Sciatic nerve (tissue), 2 donors: ENCODE results near the gene LONRF3. TPM values are rescaled to one million over a fixed set of nuclear protein-coding genes. Genes with fewer than 3 reads are reported as not detected.
"Not testable (repeated sequence)": the region's sequence is repeated elsewhere in the genome, so short reads cannot be mapped to it uniquely, and the experiment has no call there.

ENCODE experiments used
- ATAC-seq: fragments of 200-7000 bp; cut with Tn5 transposase; one replicate; pipeline ENCODE4 v1.9.1; 2020; ENCODE audit warnings: mild to moderate bottlenecking, moderate library complexity
- DNase-seq: peaks from one replicate; pipeline ENCODE4 v3.0.0-alpha.2; 2020; ENCODE audit warnings: low spot score
- intact Hi-C: fragments of 100-400 bp; cut with DNase I; formaldehyde crosslinking; loops from one replicate; pipeline ENCODE4 v1.14.2; 2022
- total RNA-seq: library from RNA; stranded (reverse); fragmentation: NEBNext Ultra II Directional; extraction: Animal tissue kit (Norgen Biotek cat#: 25700); gene quantifications from one replicate; pipeline ENCODE4 v1.2.1, GENCODE V29; 2021
- donor health status: DM: no; HTN: no; CAD: no.
- donor health status: DM: no; HTN: no; CAD: no.

LONRF3 gene
- total RNA-seq, 1 donor from 2014 or later, result 5.9 TPM

DNA sequence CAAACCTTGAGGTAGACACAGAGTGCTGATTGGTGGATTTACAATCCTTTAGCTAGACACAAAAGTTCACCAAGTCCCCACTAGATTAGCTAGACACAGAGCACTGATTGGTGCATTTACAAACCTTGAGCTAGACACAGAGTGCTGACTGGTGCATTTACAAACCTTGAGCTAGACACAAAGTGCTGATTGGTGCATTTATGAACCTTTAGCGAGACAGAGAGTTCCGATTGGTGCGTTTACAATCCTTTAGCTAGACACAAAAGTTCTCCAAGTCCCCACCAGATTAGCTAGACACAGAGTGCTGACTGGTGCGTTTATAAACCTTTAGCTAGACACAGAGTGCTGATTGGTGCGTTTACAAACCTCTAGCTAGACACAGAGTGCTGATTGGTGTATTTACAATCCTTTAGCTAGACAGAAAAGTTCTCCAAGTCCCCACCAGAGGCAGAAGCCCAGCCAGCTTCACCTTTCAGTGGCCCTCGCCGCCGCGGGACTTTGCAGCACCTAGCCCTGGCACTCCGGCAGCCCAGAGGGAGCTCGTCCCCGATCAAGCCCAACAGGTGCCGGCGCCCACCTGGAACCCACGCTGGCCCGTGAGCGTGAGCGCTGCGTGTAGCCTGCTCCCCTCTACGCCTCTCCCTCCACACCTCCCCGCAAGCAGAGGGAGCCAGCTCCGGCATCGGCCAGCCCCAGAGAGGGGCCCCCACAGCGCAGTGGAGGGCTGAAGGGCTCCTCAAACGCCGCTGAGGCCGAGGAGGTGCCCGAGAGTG, 53.7 kb downstream of the LONRF3 start:
- intact Hi-C loops, ATAC-seq, DNase-seq: not testable (repeated sequence)

DNA sequence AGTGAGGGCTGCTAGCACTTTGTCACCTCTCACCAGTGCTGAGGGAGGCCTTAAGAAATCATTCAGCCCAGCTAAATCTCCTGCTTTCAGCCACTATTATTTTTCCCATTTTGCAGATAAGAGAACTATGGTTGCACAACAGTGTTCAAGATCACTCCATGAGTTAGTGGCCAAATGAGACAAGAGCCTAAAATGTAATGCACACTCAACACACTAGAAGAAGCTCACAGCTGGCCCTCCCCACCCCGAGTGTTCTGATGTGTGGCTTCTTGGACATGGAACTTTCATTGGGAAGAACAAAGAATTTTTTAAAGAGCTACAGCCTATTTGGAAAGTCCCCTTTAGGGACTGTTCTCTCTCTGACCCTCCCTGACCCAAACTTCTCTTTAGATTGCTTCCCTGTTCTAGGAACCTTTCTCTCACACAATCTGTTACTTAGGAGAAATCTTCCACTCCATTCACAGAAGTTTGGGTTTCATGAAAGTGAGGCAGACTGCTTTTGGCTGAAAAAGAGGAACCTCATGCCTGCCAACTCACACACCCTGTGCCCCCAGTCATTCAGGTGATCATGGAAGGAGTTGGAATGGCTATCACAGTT, 54.4 kb downstream of the LONRF3 start:
- ATAC-seq (no peak), DNase-seq (no peak)
- intact Hi-C loops, result no loop called here

DNA sequence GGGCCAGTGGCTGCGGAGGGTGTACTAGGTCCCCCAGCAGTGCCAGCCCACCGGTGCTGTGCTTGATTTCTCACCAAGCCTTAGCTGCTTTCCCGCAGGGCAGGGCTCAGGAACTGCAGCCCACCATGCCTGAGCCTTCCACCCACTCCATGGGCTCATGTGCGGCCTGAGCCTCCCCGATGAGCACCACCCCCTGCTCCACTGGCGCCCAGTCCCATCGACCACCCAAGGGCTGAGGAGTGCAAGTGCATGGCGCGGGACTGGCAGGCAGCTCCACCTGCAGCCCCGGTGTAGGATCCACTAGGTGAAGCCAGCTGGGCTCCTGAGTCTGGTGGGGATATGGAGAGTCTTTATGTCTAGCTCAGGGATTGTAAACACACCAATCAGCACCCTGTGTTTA, 55.2 kb downstream of the LONRF3 start:
- intact Hi-C loops, ATAC-seq, DNase-seq: not testable (repeated sequence)

DNA sequence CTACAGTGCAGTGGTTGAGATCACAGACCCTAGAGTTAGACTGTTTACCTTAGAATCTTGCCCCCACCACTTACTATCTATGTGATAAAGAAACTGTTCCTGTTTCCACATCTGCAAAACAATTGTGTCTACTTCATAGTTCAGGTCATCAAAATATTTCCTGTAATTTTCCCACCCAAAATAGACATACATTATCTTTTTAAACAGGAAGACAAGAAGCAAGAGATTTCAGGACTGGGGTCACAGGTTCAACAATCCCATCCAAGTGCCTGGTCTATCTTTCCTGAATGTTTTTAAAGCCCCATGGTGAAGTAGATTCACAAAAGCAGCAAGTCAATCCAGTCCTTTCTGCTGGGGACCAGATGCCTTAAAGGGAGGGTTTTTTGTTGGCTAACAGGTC, 56.6 kb downstream of the LONRF3 start:
- intact Hi-C loops, result no loop called here

DNA sequence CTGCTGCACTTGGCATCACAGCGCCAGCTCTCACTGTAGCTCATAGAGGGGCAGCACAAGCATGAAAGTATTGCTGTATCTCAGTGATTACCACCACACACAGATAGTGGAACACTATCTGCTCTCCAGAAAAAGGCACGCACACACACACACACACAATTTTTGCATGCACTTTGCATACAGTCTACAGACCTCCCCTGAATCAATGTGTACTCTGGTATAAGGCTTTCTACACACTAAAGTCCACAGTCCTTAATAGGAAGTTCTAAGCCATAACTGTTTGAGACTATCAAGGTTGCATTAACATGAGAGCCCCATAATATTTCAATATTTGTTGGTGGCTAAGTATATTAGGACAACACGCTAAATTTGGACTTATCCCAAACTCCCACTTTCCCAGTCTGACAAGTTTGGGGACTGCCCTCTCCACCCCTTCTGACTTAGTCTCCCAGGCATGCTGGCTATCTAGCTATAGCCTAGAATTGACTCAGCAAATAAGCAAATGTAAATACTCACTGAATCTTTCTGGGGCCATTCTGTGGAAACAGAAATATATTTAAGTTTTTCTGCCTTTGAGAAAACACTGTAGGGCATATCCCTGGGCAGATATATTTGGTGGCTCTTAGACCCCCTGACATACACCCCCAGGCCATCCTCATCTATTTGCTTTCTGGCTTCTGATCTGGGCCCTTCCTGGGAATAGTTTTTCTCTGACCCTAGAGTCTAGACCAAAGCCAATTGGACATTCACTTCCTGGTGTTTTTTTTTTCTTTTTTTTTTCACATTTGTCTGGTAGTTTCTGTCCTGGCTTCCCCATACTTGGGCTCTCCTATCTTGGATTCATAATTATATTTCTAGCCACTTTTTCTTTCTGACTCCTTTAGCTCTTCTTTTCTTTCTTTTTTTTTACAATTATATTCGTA, 62.0 kb downstream of the LONRF3 start:
- ATAC-seq, result no peak
- intact Hi-C loops, result no loop called here

More for the DNA sequence above, 56.6 kb downstream of the LONRF3 start:
- no peak for DNase-seq
- ATAC-seq, result no peak

DNA sequence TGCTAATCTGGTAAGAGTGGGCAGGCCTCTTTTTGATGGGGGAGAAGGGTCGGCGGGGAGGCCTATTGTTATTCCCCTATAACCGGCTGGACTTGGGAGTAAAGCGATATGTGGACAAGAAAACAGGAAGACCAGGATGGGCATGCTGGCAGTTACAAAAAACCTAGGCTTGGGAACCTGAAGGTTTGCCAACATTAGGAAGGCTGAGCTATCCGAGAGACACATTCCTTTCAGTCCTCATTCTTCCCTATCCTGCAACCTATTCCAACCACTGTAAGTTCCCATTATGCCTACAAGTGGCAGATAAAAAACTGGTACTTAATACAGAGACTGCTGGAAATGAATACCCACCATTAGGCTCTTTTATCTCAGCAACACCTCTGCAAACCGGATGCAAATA, 66.0 kb downstream of the LONRF3 start:
- intact Hi-C loops, result no loop called here
- no peak for ATAC-seq
- no peak for DNase-seq

More for the DNA sequence above, 62.0 kb downstream of the LONRF3 start:
- no peak for DNase-seq

DNA sequence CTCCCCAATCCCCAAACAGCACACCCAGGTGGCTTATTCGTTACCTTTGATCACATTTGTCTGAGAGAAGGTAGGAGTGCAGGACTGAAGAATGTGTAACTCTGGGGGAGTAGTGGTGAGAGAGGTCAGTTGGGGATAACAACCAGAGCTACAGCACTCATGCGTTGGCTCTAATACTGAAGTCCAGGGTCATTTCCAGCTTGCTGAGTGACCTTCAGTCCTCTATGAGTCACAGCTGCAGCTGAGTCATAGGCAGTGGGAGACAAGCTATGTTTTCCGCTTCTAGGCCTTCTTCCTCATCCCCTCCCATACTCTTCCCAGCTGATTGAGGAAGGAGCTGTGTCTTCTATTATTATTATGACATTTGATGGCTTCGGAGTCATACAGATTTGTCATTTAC, 66.8 kb downstream of the LONRF3 start:
- ATAC-seq (peak; percentile 95), DNase-seq (peak; percentile 60)
- intact Hi-C loops, result no loop called here

DNA sequence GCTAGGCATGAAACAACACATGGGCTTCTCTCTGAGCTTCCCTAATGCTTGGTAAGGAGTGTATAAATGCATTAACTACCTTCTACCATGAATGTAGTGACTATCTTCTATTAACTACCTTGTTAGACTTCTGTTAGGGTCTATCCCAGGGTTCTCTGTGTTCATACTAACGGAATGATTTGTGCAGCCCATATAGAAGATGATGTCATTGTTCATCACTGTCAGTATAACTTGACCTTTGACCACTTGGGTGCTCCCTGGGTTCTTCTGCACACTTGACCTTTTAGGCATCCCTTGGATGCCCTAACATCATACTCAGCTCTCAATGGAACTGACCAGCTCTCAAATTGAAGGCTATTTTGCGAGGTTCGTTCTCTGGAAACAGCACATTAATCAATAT, 67.6 kb downstream of the LONRF3 start:
- ATAC-seq (no peak), DNase-seq (no peak)
- intact Hi-C loops, result no loop called here

DNA sequence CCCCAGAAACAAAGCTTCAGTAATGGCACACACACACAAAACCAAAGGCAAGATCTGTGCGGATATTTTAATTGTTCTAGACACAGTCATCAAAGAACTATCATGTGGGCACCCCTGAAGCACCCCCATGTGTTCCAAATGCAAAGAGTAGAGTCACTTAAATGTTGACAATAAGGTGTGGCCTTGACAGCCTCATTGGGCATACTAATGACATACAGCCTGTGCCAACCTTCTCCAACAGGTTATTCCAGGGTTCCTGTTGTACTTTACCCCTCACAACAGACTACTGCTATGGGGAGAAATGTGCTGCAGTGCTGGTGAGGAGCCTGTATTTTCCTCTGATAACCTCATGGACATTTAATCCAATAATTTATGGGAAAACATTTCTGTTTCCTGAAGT, 68.6 kb downstream of the LONRF3 start:
- intact Hi-C loops, result no loop called here
- ATAC-seq, result no peak
- DNase-seq, result no peak

DNA sequence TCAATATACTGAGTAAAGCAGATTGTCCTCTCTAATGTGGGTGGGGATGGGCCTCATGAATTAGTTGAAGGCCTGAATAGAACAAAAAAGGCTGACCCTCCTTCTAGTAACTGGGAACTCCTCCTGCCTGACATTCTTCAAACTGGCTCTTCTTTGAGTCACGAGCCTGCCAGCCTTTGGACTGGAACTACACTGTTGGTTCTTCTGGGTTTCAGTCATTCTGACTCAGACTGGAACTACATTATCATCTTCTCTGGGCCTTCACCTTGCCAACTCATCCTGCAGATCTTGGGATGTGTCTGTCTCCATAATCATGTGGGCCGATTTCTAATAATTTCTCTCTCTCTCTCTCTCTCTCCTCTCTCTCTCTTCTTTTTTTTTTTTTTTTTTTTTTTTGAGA, 71.5 kb downstream of the LONRF3 start:
- intact Hi-C loops, result no loop called here
- ATAC-seq, result no peak
- DNase-seq, result no peak

DNA sequence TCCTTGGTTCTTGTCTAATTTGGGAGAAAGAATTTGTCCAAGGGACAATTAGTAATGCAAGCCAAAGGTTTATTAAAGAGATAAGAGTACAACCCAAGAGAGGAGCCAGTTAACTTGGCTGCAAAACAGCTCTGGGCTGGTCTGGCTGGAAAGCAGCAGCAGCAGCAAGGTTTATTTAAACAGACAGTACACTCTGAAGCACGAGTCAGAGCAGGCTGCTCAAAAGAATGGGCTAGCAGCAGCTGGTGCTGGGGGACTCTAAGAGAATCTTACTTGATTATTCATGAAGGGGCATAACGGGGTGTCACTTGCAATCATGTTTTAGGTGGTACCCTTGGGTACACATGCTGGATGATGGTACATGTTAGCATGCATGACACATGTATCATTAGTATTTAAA, 81.3 kb downstream of the LONRF3 start:
- DNase-seq, result no peak
- intact Hi-C loops, result no loop called here
- no peak for ATAC-seq

DNA sequence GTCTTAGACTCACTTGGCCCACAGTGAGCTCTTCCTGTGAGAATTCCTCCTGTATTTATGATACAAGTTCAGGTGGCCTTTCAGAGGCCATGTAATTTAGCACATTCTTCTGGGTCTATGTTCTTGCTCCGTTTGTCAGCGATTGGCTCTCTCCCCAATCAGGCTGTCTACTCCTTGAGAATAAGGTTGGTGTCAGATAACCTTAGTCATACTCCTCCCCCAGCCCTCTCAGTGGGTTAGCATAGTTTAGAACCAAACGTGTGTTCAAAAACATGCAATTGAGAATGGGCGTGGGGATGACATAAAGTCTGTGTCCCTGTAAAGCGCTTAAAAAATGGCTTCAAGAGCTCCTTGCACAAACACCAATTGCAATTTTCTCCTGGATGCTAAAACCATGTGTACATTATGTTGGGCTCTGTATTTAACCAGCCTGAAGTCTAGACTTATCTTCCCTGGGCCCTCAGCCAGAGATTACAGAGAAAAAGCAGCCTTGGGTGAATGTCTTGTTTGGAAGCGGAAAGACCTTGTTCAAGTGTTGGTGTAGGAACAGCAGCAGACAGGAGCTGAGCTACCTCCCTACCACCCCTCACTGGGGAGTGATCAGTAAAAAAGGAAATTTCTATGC, 88.4 kb downstream of the LONRF3 start:
- ATAC-seq (no peak), DNase-seq (no peak)
- intact Hi-C loops, result no loop called here

DNA sequence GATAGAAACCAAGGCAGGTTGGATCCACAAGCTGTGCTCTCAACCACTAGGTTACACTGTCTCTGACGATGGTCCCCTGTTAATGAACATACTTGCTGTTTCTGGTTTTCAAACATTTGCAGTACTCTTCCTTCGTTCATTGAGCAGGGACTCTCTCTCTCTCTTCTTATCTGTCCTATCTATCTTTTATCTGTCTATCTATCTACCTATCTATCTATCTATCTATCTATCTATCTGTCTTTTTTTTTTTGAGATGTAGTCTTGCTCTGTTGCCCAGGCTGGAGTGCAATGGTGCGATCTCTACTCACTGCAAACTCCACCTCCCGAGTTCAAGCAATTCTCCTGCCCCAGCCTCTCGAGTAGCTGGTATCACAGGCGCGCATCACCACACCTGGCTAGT, 89.0 kb downstream of the LONRF3 start:
- intact Hi-C loops, result no loop called here
- no peak for ATAC-seq
- no peak for DNase-seq

DNA sequence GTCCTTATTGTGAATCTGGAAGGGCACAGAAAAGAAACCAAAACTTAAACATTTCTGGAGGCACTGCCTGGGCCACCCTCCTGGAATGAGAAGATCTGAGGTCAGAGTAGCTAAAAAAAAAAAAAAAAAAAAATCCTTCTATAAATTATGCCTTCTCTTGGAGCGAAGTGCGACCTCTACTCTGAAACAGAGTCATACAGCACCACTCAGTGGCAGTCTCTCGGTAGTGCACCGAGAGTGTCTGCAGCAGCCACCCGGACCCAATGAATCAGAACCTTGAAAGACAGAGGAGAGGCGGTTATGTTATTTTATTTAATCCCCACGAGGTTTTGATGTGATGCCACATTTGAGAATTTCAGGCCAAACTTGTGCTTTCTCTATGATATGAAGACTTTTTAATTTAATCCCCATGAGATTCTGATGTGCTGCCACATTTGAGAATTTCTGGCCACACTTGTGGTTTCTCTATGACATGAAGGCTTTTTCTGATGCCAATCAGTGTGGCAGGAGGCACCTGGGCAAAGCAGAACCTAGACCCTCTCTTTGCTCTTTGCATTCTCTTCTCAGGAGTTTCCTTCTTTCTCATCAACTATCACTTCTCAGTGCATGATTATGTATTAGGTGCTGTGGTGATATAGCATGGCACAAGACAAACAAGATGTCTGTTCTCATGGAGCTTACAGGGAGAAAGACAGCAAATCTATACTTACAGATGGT, 92.8 kb downstream of the LONRF3 start:
- ATAC-seq, result peak; percentile 63
- intact Hi-C loops, result no loop called here
- peak; percentile 72 for DNase-seq

Other genes with a start within 250 kb of the LONRF3 start
- 55.9 TPM for gene IL13RA1, start 247.0 kb upstream of the LONRF3 start, total RNA-seq
- not detected for gene ZCCHC12, start 150.8 kb upstream of the LONRF3 start, total RNA-seq
- not detected for gene CT47C1, start 98.4 kb downstream of the LONRF3 start, total RNA-seq
- gene KIAA1210, start 153.2 kb downstream of the LONRF3 start, total RNA-seq, result 0.27 TPM